ENCODE measurements around the gene FXYD3. TPM values are rescaled to one million over a fixed set of nuclear protein-coding genes. Genes with fewer than 3 reads are reported as not detected.

Gene FXYD3
- total and polyA plus RNA-seq, 2 donors, result 22.8 to 175 TPM

GRCh38 chr19:35074426-35075201 lies 41.0 kb upstream of the FXYD3 start:
- no peaks in the 10 kb centered on the region for H3K27me3 ChIP-seq (ENCODE audit: control insufficient read depth in 2 of 2, insufficient read depth in 1 of 2, low read length in 1 of 2)
- peaks cover 0 to 1% of the 10 kb centered on the region in 2 donors for H3K9me3 ChIP-seq (ENCODE audit: control insufficient read depth in 2 of 2, insufficient read depth in 1 of 2, low read length in 1 of 2)
- no peak overlapping the region for H3K27ac ChIP-seq (ENCODE audit: low read depth in 1 of 2, low read length in 1 of 2)
- no peak for DNase-seq (ENCODE audit: low read depth in 6 of 9, low spot score in 9 of 9)
- no peaks in the 10 kb centered on the region for H3K36me3 ChIP-seq (ENCODE audit: control insufficient read depth in 2 of 2, insufficient read depth in 2 of 2, low read length in 1 of 2)
- no peaks in the 10 kb centered on the region for H3K4me1 ChIP-seq (ENCODE audit: control insufficient read depth in 2 of 2, insufficient read depth in 2 of 2, low read length in 2 of 2)
- H3K4me3 ChIP-seq (ENCODE audit: low read length in 2 of 2), result no peak overlapping the region
- 93% methylated on average over 21 of the region's 21 CpGs for WGBS

DNA sequence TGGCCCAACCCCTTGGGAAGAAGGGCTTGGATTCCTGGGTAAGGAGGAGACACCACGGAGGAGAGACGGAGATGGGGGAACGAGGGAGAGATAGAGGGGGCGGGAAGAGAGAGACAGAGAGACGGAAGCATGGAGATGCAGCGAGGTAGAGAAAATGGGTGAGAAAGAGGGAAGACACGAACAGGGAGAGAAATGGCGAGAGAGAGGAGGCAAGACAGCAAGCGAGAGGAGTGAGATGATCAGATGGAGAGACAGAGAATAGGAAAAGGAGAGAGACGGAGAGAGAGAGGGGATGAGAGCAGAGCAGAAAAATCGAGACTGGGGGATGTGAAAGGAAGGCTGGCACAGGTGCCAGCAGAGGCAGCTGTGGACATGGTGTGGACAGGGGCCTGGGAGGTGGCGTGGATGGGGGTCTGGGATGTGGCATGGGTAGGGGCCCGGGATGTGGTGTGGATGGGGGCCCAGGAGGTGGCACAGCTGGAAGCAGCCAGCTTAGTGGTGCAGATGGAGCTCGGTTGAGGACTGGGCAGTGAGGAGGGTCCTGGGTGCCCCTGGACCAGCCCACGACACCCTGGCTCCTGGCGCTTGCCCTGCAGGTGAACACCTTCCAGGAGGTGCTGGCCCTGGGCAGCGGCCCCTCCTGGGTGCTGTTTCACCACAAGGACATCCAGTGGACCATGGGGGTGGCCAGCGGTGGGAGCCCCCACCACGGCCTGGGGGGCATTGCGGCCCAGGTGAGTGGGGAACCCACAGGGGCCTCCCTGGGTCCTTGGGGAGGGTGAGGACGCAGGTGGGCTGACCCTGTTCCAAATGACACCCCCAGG lies 40.2 kb upstream of the FXYD3 start:
- 95% methylated on average over 21 of the region's 21 CpGs for WGBS
- Histone ChIP-seq H3K27ac (ENCODE audit: low read depth in 1 of 2, low read length in 1 of 2) (no peak overlapping the region), H3K9me3 (ENCODE audit: control insufficient read depth in 2 of 2, insufficient read depth in 1 of 2, low read length in 1 of 2) (peaks cover 0 to 1% of the 10 kb centered on the region in 2 donors), H3K36me3 (ENCODE audit: control insufficient read depth in 2 of 2, insufficient read depth in 2 of 2, low read length in 1 of 2) (no peaks in the 10 kb centered on the region), H3K27me3 (ENCODE audit: control insufficient read depth in 2 of 2, insufficient read depth in 1 of 2, low read length in 1 of 2) (no peaks in the 10 kb centered on the region), H3K4me3 (ENCODE audit: low read length in 2 of 2) (no peak overlapping the region), H3K4me1 (ENCODE audit: control insufficient read depth in 2 of 2, insufficient read depth in 2 of 2, low read length in 2 of 2) (no peaks in the 10 kb centered on the region)
- DNase-seq (ENCODE audit: low read depth in 6 of 9, low spot score in 9 of 9), result no peak

DNA sequence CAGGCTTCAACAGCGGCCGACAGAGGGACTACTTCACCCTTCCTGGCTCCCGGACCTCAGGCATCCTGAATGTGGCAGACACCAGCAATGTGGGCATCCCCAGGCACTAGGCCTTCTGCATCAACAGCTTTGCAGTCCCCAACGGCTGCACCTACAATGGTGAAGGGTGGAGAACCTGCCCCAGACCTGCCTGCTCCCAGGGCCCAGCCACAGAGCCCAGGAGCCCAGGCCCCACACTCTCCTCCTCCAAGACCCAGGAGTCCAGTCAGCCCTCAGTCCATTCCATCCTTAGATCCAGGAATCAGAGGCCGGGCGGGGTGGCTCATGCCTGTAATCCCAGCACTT lies 39.6 kb upstream of the FXYD3 start:
- Histone ChIP-seq H3K4me3 (ENCODE audit: low read length in 2 of 2) (no peak overlapping the region), H3K27me3 (ENCODE audit: control insufficient read depth in 2 of 2, insufficient read depth in 1 of 2, low read length in 1 of 2) (no peaks in the 10 kb centered on the region), H3K4me1 (ENCODE audit: control insufficient read depth in 2 of 2, insufficient read depth in 2 of 2, low read length in 2 of 2) (no peaks in the 10 kb centered on the region), H3K36me3 (ENCODE audit: control insufficient read depth in 2 of 2, insufficient read depth in 2 of 2, low read length in 1 of 2) (no peaks in the 10 kb centered on the region), H3K27ac (ENCODE audit: low read depth in 1 of 2, low read length in 1 of 2) (no peak overlapping the region), H3K9me3 (ENCODE audit: control insufficient read depth in 2 of 2, insufficient read depth in 1 of 2, low read length in 1 of 2) (no peaks in the 10 kb centered on the region)
- 95% methylated on average over 6 of the region's 6 CpGs for WGBS
- no peak for DNase-seq (ENCODE audit: low read depth in 6 of 9, low spot score in 9 of 9)

DNA sequence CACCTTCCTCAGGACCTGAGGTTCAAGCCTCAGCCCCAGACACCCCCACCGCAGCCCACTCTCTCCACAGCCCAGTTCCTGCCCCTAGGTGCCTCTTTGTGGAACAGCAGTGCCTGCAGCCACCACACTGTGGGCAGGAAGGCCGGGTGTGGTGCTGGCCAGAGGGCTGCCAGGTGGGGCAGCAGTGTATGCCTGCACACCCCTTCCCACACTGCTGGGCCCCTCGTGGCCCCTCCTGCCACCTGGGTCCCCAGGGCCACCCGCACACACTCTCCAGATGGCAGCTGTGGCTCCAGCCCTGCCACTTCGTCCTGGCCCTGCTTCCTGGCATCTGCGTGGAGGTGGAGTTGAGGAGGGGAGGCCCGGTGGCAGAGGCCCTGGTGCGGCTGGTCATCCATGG lies 39.0 kb upstream of the FXYD3 start:
- H3K4me3 ChIP-seq (ENCODE audit: low read length in 2 of 2), result no peak overlapping the region
- DNase-seq (ENCODE audit: low read depth in 6 of 9, low spot score in 9 of 9), result no peak
- no peak overlapping the region for H3K27ac ChIP-seq (ENCODE audit: low read depth in 1 of 2, low read length in 1 of 2)
- no peaks in the 10 kb centered on the region for H3K27me3 ChIP-seq (ENCODE audit: control insufficient read depth in 2 of 2, insufficient read depth in 1 of 2, low read length in 1 of 2)
- H3K36me3 ChIP-seq (ENCODE audit: control insufficient read depth in 2 of 2, insufficient read depth in 2 of 2, low read length in 1 of 2), result no peaks in the 10 kb centered on the region
- H3K4me1 ChIP-seq (ENCODE audit: control insufficient read depth in 2 of 2, insufficient read depth in 2 of 2, low read length in 2 of 2), result no peaks in the 10 kb centered on the region
- H3K9me3 ChIP-seq (ENCODE audit: control insufficient read depth in 2 of 2, insufficient read depth in 1 of 2, low read length in 1 of 2), result no peaks in the 10 kb centered on the region
- 13% methylated on average over 8 of the region's 8 CpGs for WGBS

DNA sequence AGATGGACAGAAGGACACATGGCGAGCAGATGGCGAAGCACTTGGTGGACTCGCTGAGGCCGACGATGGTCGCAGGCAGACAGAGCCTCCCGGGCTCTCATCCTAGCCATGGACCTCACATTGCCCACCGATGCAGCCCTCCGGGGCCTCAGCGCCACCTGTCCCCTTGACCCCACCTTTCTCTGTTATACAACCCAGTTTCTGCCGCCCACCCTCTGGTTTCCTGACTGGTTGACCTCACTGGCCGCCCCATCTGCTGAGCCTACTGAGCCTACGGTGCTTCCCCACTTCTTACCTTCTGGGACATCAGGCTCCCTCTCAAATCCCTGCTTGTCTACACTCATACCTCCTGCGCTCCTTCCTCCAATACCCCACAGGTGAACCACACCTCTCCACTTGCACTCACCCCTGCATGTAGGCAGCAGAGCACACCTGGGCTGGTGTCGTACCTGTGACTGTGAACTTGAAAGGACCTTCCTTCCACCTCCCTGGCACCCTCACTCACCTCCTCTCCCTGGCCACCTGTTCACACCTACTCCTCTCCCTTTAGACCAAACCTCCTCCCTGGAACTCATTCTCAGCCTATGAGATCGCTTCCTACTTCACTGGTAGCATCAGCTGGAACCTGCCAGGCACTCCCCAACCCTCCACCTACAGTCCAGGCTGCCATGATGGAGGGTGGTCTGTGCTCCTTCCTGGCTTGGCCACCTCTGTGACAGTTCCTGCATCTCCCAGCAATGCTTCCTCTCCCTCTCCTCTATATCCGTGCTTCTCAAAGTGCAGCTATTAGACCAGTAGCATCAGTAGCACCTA lies 38.0 kb upstream of the FXYD3 start:
- no peak overlapping the region for H3K27ac ChIP-seq (ENCODE audit: low read depth in 1 of 2, low read length in 1 of 2)

DNA sequence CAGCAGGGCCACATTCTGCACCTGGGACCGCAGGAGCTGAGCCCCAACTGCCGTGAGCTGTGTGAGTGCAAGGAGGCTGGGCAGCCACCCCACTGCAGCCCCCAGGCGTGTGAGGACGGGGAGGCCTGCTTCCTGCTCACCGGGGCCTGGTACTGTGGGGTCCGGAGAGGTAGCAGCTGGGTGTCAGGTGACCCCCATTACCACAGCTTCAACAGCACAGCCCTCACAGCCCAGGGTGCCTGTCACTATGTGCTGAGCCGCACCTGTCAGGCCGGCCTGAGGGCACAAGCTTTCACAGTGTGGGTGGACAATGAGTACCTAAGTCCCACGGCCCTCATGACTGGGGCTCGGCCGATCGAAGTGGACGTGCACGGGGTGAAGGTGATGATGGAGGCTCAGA lies 35.8 kb upstream of the FXYD3 start:
- no peak for DNase-seq (ENCODE audit: low read depth in 6 of 9, low spot score in 9 of 9)
- Histone ChIP-seq H3K4me1 (ENCODE audit: control insufficient read depth in 2 of 2, insufficient read depth in 2 of 2, low read length in 2 of 2) (no peaks in the 10 kb centered on the region), H3K4me3 (ENCODE audit: low read length in 2 of 2) (no peak overlapping the region), H3K27ac (ENCODE audit: low read depth in 1 of 2, low read length in 1 of 2) (no peak overlapping the region), H3K27me3 (ENCODE audit: control insufficient read depth in 2 of 2, insufficient read depth in 1 of 2, low read length in 1 of 2) (no peaks in the 10 kb centered on the region), H3K36me3 (ENCODE audit: control insufficient read depth in 2 of 2, insufficient read depth in 2 of 2, low read length in 1 of 2) (no peaks in the 10 kb centered on the region), H3K9me3 (ENCODE audit: control insufficient read depth in 2 of 2, insufficient read depth in 1 of 2, low read length in 1 of 2) (no peaks in the 10 kb centered on the region)
- WGBS, result 60% methylated on average over 14 of the region's 14 CpGs

More for the DNA sequence above, 38.0 kb upstream of the FXYD3 start:
- Histone ChIP-seq H3K4me1 (ENCODE audit: control insufficient read depth in 2 of 2, insufficient read depth in 2 of 2, low read length in 2 of 2) (no peaks in the 10 kb centered on the region), H3K27me3 (ENCODE audit: control insufficient read depth in 2 of 2, insufficient read depth in 1 of 2, low read length in 1 of 2) (no peaks in the 10 kb centered on the region), H3K9me3 (ENCODE audit: control insufficient read depth in 2 of 2, insufficient read depth in 1 of 2, low read length in 1 of 2) (no peaks in the 10 kb centered on the region), H3K36me3 (ENCODE audit: control insufficient read depth in 2 of 2, insufficient read depth in 2 of 2, low read length in 1 of 2) (no peaks in the 10 kb centered on the region), H3K4me3 (ENCODE audit: low read length in 2 of 2) (no peak overlapping the region)
- WGBS, result 95% methylated on average over 17 of the region's 17 CpGs
- no peak for DNase-seq (ENCODE audit: low read depth in 6 of 9, low spot score in 9 of 9)

DNA sequence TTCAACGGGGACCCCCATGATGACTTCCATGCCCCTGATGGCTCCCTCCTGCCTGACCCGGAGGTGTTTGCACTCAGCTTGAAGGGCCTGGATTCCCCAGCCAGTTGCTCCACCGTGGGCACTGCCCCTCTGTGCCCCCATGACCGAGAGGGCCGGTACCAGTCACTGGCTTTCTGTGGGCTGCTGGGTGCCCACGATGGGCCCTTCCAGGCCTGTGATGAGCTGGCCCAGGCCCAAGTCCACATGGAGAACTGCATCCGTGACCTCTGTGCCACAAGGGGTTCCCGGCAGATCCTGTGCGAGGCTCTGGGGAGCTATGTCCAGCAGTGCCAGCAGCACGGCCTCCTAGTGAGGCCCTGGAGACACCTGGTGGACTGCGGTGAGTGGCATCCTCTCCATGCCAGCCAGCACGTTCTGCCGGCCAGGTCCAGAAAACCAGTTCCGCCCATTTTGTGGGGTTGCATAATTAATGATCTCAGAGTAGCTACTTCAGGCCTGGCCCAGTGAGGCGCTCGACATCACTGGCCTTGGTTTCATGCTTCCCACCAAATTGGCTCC lies 34.9 kb upstream of the FXYD3 start:
- DNase-seq (ENCODE audit: low read depth in 6 of 9, low spot score in 9 of 9), result no peak
- Histone ChIP-seq H3K4me3 (ENCODE audit: low read length in 2 of 2) (no peak overlapping the region), H3K4me1 (ENCODE audit: control insufficient read depth in 2 of 2, insufficient read depth in 2 of 2, low read length in 2 of 2) (no peaks in the 10 kb centered on the region), H3K36me3 (ENCODE audit: control insufficient read depth in 2 of 2, insufficient read depth in 2 of 2, low read length in 1 of 2) (no peaks in the 10 kb centered on the region), H3K27me3 (ENCODE audit: control insufficient read depth in 2 of 2, insufficient read depth in 1 of 2, low read length in 1 of 2) (no peaks in the 10 kb centered on the region), H3K9me3 (ENCODE audit: control insufficient read depth in 2 of 2, insufficient read depth in 1 of 2, low read length in 1 of 2) (no peaks in the 10 kb centered on the region), H3K27ac (ENCODE audit: low read depth in 1 of 2, low read length in 1 of 2) (no peak overlapping the region)
- 95% methylated on average over 16 of the region's 16 CpGs for WGBS

- WGBS, result 91% methylated on average over 6 of the region's 6 CpGs
- no peak for DNase-seq (ENCODE audit: low read depth in 6 of 9, low spot score in 9 of 9)
- no peaks in the 10 kb centered on the region for H3K9me3 ChIP-seq (ENCODE audit: control insufficient read depth in 2 of 2, insufficient read depth in 1 of 2, low read length in 1 of 2)
- H3K27ac ChIP-seq (ENCODE audit: low read depth in 1 of 2, low read length in 1 of 2), result no peak overlapping the region
- no peak overlapping the region for H3K4me3 ChIP-seq (ENCODE audit: low read length in 2 of 2)
- H3K27me3 ChIP-seq (ENCODE audit: control insufficient read depth in 2 of 2, insufficient read depth in 1 of 2, low read length in 1 of 2), result no peaks in the 10 kb centered on the region
- H3K4me1 ChIP-seq (ENCODE audit: control insufficient read depth in 2 of 2, insufficient read depth in 2 of 2, low read length in 2 of 2), result no peaks in the 10 kb centered on the region
- no peaks in the 10 kb centered on the region for H3K36me3 ChIP-seq (ENCODE audit: control insufficient read depth in 2 of 2, insufficient read depth in 2 of 2, low read length in 1 of 2)
Observed at GRCh38 chr19:35081201-35081600, 34.4 kb upstream of the FXYD3 start.

Measured in thymus (tissue), 11 donors.